ENCODE measurements around the gene VWA2. TPM values are rescaled to one million over a fixed set of nuclear protein-coding genes. Genes with fewer than 3 reads are reported as not detected.

The VWA2 gene
- total and polyA plus RNA-seq, 2 of the 4 experiments (the other 2 are of a cell fraction) = not detected

GRCh38 chr10:114215033-114215432 lies 24.0 kb upstream of the VWA2 start:
- no peak overlapping the region for H3K4me2 ChIP-seq (ENCODE audit: low read depth, low read length)
- H3K18ac ChIP-seq (ENCODE audit: low read depth, low read length) = no peak overlapping the region
- WGBS, 2 experiments (ENCODE audit: extremely low coverage in 2 of 2, insufficient read length in 1 of 2) = no CpG with 5 or more reads among the region's 1 CpG
- TF ChIP-seq RFX5 (IDR thresholded peaks at IDR 0.05; ENCODE audit: low read depth, low read length) (no peak), MAZ (IDR thresholded peaks at IDR 0.05; ENCODE audit: borderline replicate concordance, low read depth, low read length) (no peak)
- no peaks in the 10 kb centered on the region for H3K36me3 ChIP-seq (ENCODE audit: control insufficient read depth, insufficient read depth, low read length)
- BruUV-seq (replicated peaks) = no TSS peak
- no peak overlapping the region for H3K14ac ChIP-seq (replicated peaks; ENCODE audit: low read depth, low read length)
- H2AFZ ChIP-seq (replicated peaks; ENCODE audit: low read length, poor library complexity) = no peak overlapping the region
- intact Hi-C loops (cut with micrococcal nuclease) = no loop called here
- H4K8ac ChIP-seq (ENCODE audit: low read depth in 2 of 2, low read length in 2 of 2) = no peak overlapping the region
- ChIA-PET CTCF (no interaction called here), POLR2A (ENCODE audit: unreplicated experiment) (no interaction called here)
- no peak overlapping the region for H4K91ac ChIP-seq (ENCODE audit: insufficient read depth, low read depth, low read length)
- no peak overlapping the region for H4K5ac ChIP-seq (ENCODE audit: low read depth, low read length)
- H3K9ac ChIP-seq (ENCODE audit: low read depth, low read length) = no peak overlapping the region
- H3K27ac ChIP-seq (ENCODE audit: insufficient read depth, low read length) = no peak overlapping the region
- H3K23ac ChIP-seq (ENCODE audit: low read depth, low read length) = no peak overlapping the region
- DNase-seq (no peak), ATAC-seq (ENCODE audit: low read depth) (no peak)
- H2BK20ac ChIP-seq (ENCODE audit: low read depth, low read length) = no peak overlapping the region
- no peak overlapping the region for H2AK5ac ChIP-seq (ENCODE audit: low read depth, low read length)
- H3K4me1 ChIP-seq (ENCODE audit: control insufficient read depth, insufficient read depth, low read length) = no peaks in the 10 kb centered on the region
- in situ Hi-C loops (cut with MboI; ENCODE audit: low sequenced_read_pairs) = no loop called here
- H3K9me3 ChIP-seq (ENCODE audit: control insufficient read depth, insufficient read depth, low read length) = no peaks in the 10 kb centered on the region
- no peak overlapping the region for H3K4me3 ChIP-seq (ENCODE audit: insufficient read depth, low read depth, low read length)
- no peak overlapping the region for H2BK15ac ChIP-seq (ENCODE audit: low read depth, low read length)
- no peak overlapping the region for H2AK9ac ChIP-seq (replicated peaks; ENCODE audit: low read depth, low read length, poor library complexity)
- no peaks in the 10 kb centered on the region for H4K20me1 ChIP-seq (ENCODE audit: insufficient read depth, low read length)
- H2BK120ac ChIP-seq (ENCODE audit: low read depth, low read length) = no peak overlapping the region
- no peaks in the 10 kb centered on the region for H3K9me1 ChIP-seq (ENCODE audit: insufficient read depth, low read length)
- H3K27me3 ChIP-seq (ENCODE audit: control insufficient read depth, insufficient read depth, low read length) = peaks cover 8% of the 10 kb centered on the region
- dilution Hi-C loops (cut with HindIII; ENCODE audit: low sequenced_read_pairs, unreplicated experiment) = no loop called here
- no peak overlapping the region for H3K4ac ChIP-seq (ENCODE audit: low read depth, low read length)
- no peak overlapping the region for H2BK5ac ChIP-seq (ENCODE audit: low read depth, low read length, poor library complexity, severe bottlenecking)
- H3K79me1 ChIP-seq (ENCODE audit: low read depth in 1 of 2, low read length in 2 of 2) = no peaks in the 10 kb centered on the region
- H3K56ac ChIP-seq (ENCODE audit: extremely low read depth, insufficient read depth, low read length) = no peak overlapping the region
